K562 (cell line): ENCODE data around the gene SLC6A6. TPM values are rescaled to one million over a fixed set of nuclear protein-coding genes. Genes with fewer than 3 reads are reported as not detected.
A peak's percentile ranks its signal among the peaks of the same experiment; 100 is the strongest.

Experiments
- ATAC-seq: fragments of 200-7000 bp; cut with Tn5 transposase; 3 replicates; pipeline ENCODE4 v1.9.1; 2020; ENCODE audit warnings: moderate library complexity
- BruUV-seq: library from RNA; stranded (reverse); fragments of 400-500 nt; replicated peaks from 2 replicates; lab custom pipeline; 2021; lab: Mats Ljungman, UMichigan
- CTCF ChIA-PET: fragments of 300-600 bp; formaldehyde crosslinking; extraction: SDS; loops from one replicate; lab custom pipeline; 2021; ENCODE audit warnings: low intra/inter-chr PET ratio; lab: Yijun Ruan, JAX
- POLR2A ChIA-PET: fragments of 300-600, 350-650 bp; sonication (Branson Sonifier 250); formaldehyde crosslinking; extraction: SDS; loops from one replicate; lab custom pipeline; 2021; ENCODE audit warnings: antibody characterized with exemption, inconsistent platforms; lab: Yijun Ruan, JAX
- DNase-seq, 4 experiments: peaks; one replicate each; pipeline versions ENCODE4 v3.0.0 to v3.0.0-alpha.2; 2011 to 2018; ENCODE audit warnings: low spot score in 3 of 4, mixed read lengths in 3 of 4; ENCODE audit errors: extremely low read depth in 1 of 4
- FAIRE-seq: peaks from 2 replicates; lab custom pipeline; 2011; peaks lifted over from hg19 to GRCh38; lab: Jason Lieb, UNC
- H2AFZ ChIP-seq: 2 replicates; pipeline ENCODE4 v1.6.0; 2011; ENCODE audit warnings: low read depth, low read length, control low read depth, inconsistent platforms
- H3K27ac ChIP-seq: fragments of 200-600 bp; 3 replicates; pipeline ENCODE4 v1.8.0; 2011; ENCODE audit warnings: low read depth, mild to moderate bottlenecking, control low read depth, inconsistent platforms, low read length, moderate library complexity, mixed read lengths; ENCODE audit errors: extremely low read depth
- H3K27me3 ChIP-seq, 2 experiments: fragments of 300-600 bp in 1 of 2; 2 replicates in 1 of 2; 3 replicates in 1 of 2; pipeline versions ENCODE4 v1.6.0 to v1.8.0; 2011; ENCODE audit warnings: inconsistent platforms in 2 of 2, low read length in 2 of 2, mild to moderate bottlenecking in 1 of 2, mixed read lengths in 1 of 2, moderate library complexity in 1 of 2; ENCODE audit not compliant: control insufficient read depth in 2 of 2, insufficient read depth in 2 of 2
- H3K36me3 ChIP-seq: fragments of 300-600 bp; 3 replicates; pipeline ENCODE4 v1.8.0; 2011; ENCODE audit warnings: mild to moderate bottlenecking, low read length, inconsistent platforms; ENCODE audit not compliant: control insufficient read depth, insufficient read depth
- H3K4me1 ChIP-seq, 2 experiments: fragments of 200-600 bp in 1 of 2; replicated peaks in 1 of 2; 2 replicates in 1 of 2; 3 replicates in 1 of 2; pipeline versions ENCODE4 v1.5.1 to v1.8.0; 2011; ENCODE audit warnings: inconsistent platforms in 2 of 2, low read length in 2 of 2, mild to moderate bottlenecking in 1 of 2, mixed read lengths in 1 of 2, moderate library complexity in 1 of 2; ENCODE audit not compliant: control insufficient read depth in 2 of 2, insufficient read depth in 2 of 2
- H3K4me2 ChIP-seq: 2 replicates; pipeline ENCODE4 v1.6.1; 2011; ENCODE audit warnings: low read length, control low read depth, inconsistent platforms, mixed read lengths; ENCODE audit not compliant: insufficient read depth
- H3K4me3 ChIP-seq: fragments of 200-600 bp; sonication (generic), shearing (Covaris generic); 2 replicates; pipeline ENCODE4 v1.5.1; 2016; ENCODE audit warnings: control low read depth, inconsistent platforms
- H3K79me2 ChIP-seq: fragments of 200-600 bp; 3 replicates; pipeline ENCODE4 v1.8.0; 2011; ENCODE audit warnings: low read length, inconsistent platforms; ENCODE audit not compliant: control insufficient read depth, insufficient read depth
- H3K9ac ChIP-seq, 2 experiments: 2 replicates each; pipeline versions ENCODE4 v1.6.0 to v1.6.1; 2011; ENCODE audit warnings: low read depth in 2 of 2, low read length in 2 of 2, control low read depth in 1 of 2, inconsistent platforms in 1 of 2, mild to moderate bottlenecking in 1 of 2, mixed read lengths in 1 of 2; ENCODE audit not compliant: insufficient read depth in 1 of 2
- H3K9me1 ChIP-seq: one replicate; pipeline ENCODE4 v1.6.0; 2011; ENCODE audit warnings: inconsistent platforms, mild to moderate bottlenecking, low read length, moderate library complexity; ENCODE audit not compliant: control insufficient read depth, insufficient read depth
- H3K9me3 ChIP-seq: replicated peaks from 2 replicates; pipeline ENCODE4 v1.5.1; 2011; ENCODE audit warnings: low read depth, low read length, inconsistent platforms; ENCODE audit not compliant: control insufficient read depth, insufficient read depth
- H4K20me1 ChIP-seq: replicated peaks from 2 replicates; pipeline ENCODE4 v1.6.1; 2011; ENCODE audit warnings: low read length, inconsistent platforms, mixed read lengths; ENCODE audit not compliant: control insufficient read depth, insufficient read depth
- CBX1 ChIP-seq: sonication (generic); IDR thresholded peaks from 2 replicates; pipeline ENCODE4 v1.6.1; 2016; ENCODE audit warnings: antibody characterized with exemption, low read depth, mild to moderate bottlenecking
- ETS1 ChIP-seq: conservative IDR thresholded peaks from 2 replicates; pipeline ENCODE4 v1.6.1; 2011; ENCODE audit warnings: low read depth, mild to moderate bottlenecking, low read length; ENCODE audit not compliant: control insufficient read depth
- LCOR ChIP-seq: sonication (generic); formaldehyde crosslinking; IDR thresholded peaks from 2 replicates; pipeline ENCODE4 v1.8.0; 2022; ENCODE audit warnings: mild to moderate bottlenecking, missing genetic modification reagents
- MYNN ChIP-seq, 2 experiments: sonication (generic); formaldehyde crosslinking in 1 of 2; IDR thresholded peaks; 2 replicates each; pipeline versions ENCODE4 v1.5.0 to v1.6.1; 2016 to 2020; ENCODE audit warnings: antibody characterized with exemption in 1 of 2, missing genetic modification reagents in 1 of 2
- NELFE ChIP-seq: IDR thresholded peaks from 2 replicates; pipeline ENCODE4 v1.6.1; 2011; ENCODE audit warnings: mild to moderate bottlenecking; ENCODE audit not compliant: insufficient read depth, insufficient read length
- POLR2A ChIP-seq: fragments of 450-650 bp; conservative IDR thresholded peaks from 2 replicates; pipeline ENCODE4 v1.6.1; 2016
- POLR2G ChIP-seq: fragments of 200-400 bp; formaldehyde crosslinking; IDR thresholded peaks from 2 replicates; pipeline ENCODE4 v1.6.1; 2017; ENCODE audit warnings: low read depth, mild to moderate bottlenecking, antibody characterized with exemption, low read length, moderate library complexity
- RBM25 ChIP-seq: fragments of 200-400 bp; formaldehyde crosslinking; IDR thresholded peaks from 2 replicates; pipeline ENCODE4 v1.6.1; 2018; ENCODE audit warnings: low read length, low read depth, moderate library complexity; ENCODE audit not compliant: severe bottlenecking
- ZFP36 ChIP-seq: fragments of 150-350 bp; IDR thresholded peaks from 2 replicates; pipeline ENCODE4 v1.6.1; 2018; ENCODE audit warnings: low read length, low read depth; ENCODE audit not compliant: partially characterized antibody
- ZKSCAN1 ChIP-seq: fragments of 150-350 bp; IDR thresholded peaks from 2 replicates; pipeline ENCODE4 v1.6.1; 2016; ENCODE audit warnings: low read depth, low read length
- WGBS: fragments of 100-300 bp; shearing (Covaris generic); methylation state at CpG from one replicate; pipeline ENCODE4 v1.1.6; 2016; ENCODE audit warnings: low coverage, mixed read lengths; ENCODE audit not compliant: insufficient coverage; ENCODE audit errors: missing lambda C conversion rate; 5-methylcytosine and 5-hydroxymethylcytosine counted together
- in situ Hi-C: fragments of 300-500 bp; cut with MboI; formaldehyde crosslinking; loops from 4 replicates; pipeline ENCODE4 v1.15.0; 2018; ENCODE audit warnings: inconsistent platforms, mixed read lengths
- intact Hi-C: fragments of 100-400 bp; cut with micrococcal nuclease; formaldehyde crosslinking; loops from 2 replicates; pipeline ENCODE4 v1.14.2; 2022
- polyA plus RNA-seq, 8 experiments: library from polyadenylated mRNA; depleted of rRNA in 4 of 8; stranded (reverse) in 5 of 8; unstranded in 3 of 8; fragments of >200 nt; fragmentation: Nextera tagmentation in 2 of 8; fragmentation: Illumina TruSeq in 1 of 8; extraction: Ambion mirVana in 2 of 8; extraction: Trizol in 1 of 8; gene quantifications; 2 replicates each; pipeline versions ENCODE4 v1.2.1 to v1.2.3, GENCODE V29; 2011 to 2014; ENCODE audit warnings: inconsistent platforms in 1 of 8, missing spikeins in 1 of 8
- total RNA-seq, 7 experiments: library from RNA; depleted of rRNA in 6 of 7; stranded (reverse); fragments of >200 nt in 6 of 7; fragmentation: Illumina TruSeq in 2 of 7; extraction: Trizol in 2 of 7; gene quantifications; 2 replicates each; pipeline versions ENCODE4 v1.2.1 to v1.2.3, GENCODE V29; 2011 to 2021; ENCODE audit warnings: low replicate concordance in 1 of 7

Gene SLC6A6
- total and polyA plus RNA-seq, 9 of the 15 experiments (the other 6 are each of a cell fraction or from before 2014, with no cell fraction given) = 12.3 to 203 (median 93.2) TPM

GRCh38 chr3:14460342-14461005 lies 58.1 kb downstream of the SLC6A6 start:
- intact Hi-C loops = loop anchor here (2.0 to 10.0 kb wide), 2 partner anchors 200 to 566 kb away; no protein-coding TSS in a partner anchor
- Histone ChIP-seq H3K4me3 (no peak overlapping the region), H3K27ac (no peak overlapping the region), H3K9me3 (no peaks in the 10 kb centered on the region), H3K4me1 (peaks cover 9 to 12% of the 10 kb centered on the region in 2 experiments; a peak in 3 of 5 replicates), H4K20me1 (no peaks in the 10 kb centered on the region), H3K4me2 (no peak overlapping the region), H3K79me2 (no peaks in the 10 kb centered on the region), H3K36me3 (peaks cover 100% of the 10 kb centered on the region), H3K27me3 (no peaks in the 10 kb centered on the region), H3K9ac (peak overlapping the region in 1 of 2 experiments; percentile 12; a peak in 1 of 4 replicates), H2AFZ (no peak overlapping the region), H3K9me1 (peaks cover 3% of the 10 kb centered on the region)
- no peak for DNase-seq
- no peak for ATAC-seq
- POLR2A ChIA-PET = interaction anchor here (0.6 to 1.1 kb wide), 4 partner anchors 19 to 520 kb away, joined by 3 to 4 read pairs (median 3); no protein-coding TSS in a partner anchor
- in situ Hi-C loops = loop anchor here (5.0 kb wide), 1 partner anchor 258 kb away; no protein-coding TSS in a partner anchor
- TSS peak; percentile 13 for BruUV-seq
- WGBS = 89% methylated on average over 9 of the region's 9 CpGs
- no peak for FAIRE-seq
- CTCF ChIA-PET = interaction anchor here (2.3 to 4.7 kb wide), 3 partner anchors 199 to 563 kb away, joined by 13 to 69 read pairs (median 55); no protein-coding TSS in a partner anchor
- TF ChIP-seq ETS1 (no peak), RBM25 (peak; percentile 55), POLR2A (0 out of 2 replicates have a peak, but pooled peaks have one; percentile 44), CBX1 (no peak), NELFE (no peak), LCOR (CRISPR knock-in tag) (0 out of 2 replicates have a peak, but pooled peaks have one; percentile 23), MYNN (IDR thresholded peaks at IDR 0.05) (0 out of 2 replicates have a peak, but pooled peaks have one; percentile 10), MYNN (CRISPR knock-in tag; IDR thresholded peaks at IDR 0.05) (no peak), ZFP36 (peak; percentile 19), ZKSCAN1 (no peak), POLR2G (peak; percentile 69)
